Fibroblast of the aortic adventitia (primary cell): ENCODE results near the gene LIMK1. TPM values are rescaled to one million over a fixed set of nuclear protein-coding genes. Genes with fewer than 3 reads are reported as not detected.

ENCODE experiments used
- DNase-seq: peaks from one replicate; pipeline ENCODE4 v3.0.0-alpha.2; 2010; ENCODE audit warnings: low read depth
- H3K4me3 ChIP-seq: 2 replicates; pipeline ENCODE4 v1.5.1; 2011; ENCODE audit warnings: low read depth, mild to moderate bottlenecking, control low read depth, low read length, moderate library complexity
- total RNA-seq: library from RNA; depleted of rRNA; stranded (reverse); fragments of >200 nt; gene quantifications from 2 replicates; pipeline ENCODE4 v1.2.3, GENCODE V29; 2012; ENCODE audit warnings: low replicate concordance
- TF ChIP-seq, protein P1 (sequence below): IDR thresholded peaks from 2 replicates; pipeline ENCODE4 v1.5.1; 2011; ENCODE audit warnings: mild to moderate bottlenecking, low read length, control low read depth, inconsistent platforms; ENCODE audit not compliant: insufficient read depth

The LIMK1 gene
- total RNA-seq, 1 donor = 48.3 TPM

- DNase-seq = peak; percentile 85
- TF ChIP-seq, protein P1, sequence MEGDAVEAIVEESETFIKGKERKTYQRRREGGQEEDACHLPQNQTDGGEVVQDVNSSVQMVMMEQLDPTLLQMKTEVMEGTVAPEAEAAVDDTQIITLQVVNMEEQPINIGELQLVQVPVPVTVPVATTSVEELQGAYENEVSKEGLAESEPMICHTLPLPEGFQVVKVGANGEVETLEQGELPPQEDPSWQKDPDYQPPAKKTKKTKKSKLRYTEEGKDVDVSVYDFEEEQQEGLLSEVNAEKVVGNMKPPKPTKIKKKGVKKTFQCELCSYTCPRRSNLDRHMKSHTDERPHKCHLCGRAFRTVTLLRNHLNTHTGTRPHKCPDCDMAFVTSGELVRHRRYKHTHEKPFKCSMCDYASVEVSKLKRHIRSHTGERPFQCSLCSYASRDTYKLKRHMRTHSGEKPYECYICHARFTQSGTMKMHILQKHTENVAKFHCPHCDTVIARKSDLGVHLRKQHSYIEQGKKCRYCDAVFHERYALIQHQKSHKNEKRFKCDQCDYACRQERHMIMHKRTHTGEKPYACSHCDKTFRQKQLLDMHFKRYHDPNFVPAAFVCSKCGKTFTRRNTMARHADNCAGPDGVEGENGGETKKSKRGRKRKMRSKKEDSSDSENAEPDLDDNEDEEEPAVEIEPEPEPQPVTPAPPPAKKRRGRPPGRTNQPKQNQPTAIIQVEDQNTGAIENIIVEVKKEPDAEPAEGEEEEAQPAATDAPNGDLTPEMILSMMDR = no peak
- peak overlapping the region; percentile 58 for H3K4me3 ChIP-seq
Measured at GRCh38 chr7:74094224-74095101, 10.9 kb downstream of the LIMK1 start.

DNA sequence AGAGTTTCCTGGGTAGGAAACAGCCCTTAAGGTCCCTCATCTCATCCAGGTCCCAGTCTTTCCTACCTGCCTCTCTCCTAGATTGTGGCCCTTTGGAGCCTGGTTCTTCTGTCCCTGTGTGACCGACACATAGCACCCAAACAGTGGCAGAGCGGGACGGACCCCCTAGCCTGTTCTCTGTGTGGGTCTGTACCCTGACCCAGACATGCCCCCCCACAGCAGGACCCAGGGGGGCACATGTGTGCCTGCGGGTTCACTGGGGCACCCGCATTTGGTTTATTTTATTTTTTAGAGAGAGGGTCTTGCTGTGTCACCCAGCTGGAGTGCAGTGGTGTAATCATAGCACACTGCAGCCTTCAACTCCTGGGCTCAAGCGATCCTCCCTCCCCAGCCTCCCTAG is 11.5 kb downstream of the LIMK1 start:
- TF ChIP-seq, protein P1 = no peak
- H3K4me3 ChIP-seq = no peak overlapping the region
- DNase-seq = no peak

- no peak overlapping the region for H3K4me3 ChIP-seq
- peak; percentile 87 for DNase-seq
- TF ChIP-seq, protein P1 = no peak
Measured at GRCh38 chr7:74097937-74098614, 14.5 kb downstream of the LIMK1 start.

DNA sequence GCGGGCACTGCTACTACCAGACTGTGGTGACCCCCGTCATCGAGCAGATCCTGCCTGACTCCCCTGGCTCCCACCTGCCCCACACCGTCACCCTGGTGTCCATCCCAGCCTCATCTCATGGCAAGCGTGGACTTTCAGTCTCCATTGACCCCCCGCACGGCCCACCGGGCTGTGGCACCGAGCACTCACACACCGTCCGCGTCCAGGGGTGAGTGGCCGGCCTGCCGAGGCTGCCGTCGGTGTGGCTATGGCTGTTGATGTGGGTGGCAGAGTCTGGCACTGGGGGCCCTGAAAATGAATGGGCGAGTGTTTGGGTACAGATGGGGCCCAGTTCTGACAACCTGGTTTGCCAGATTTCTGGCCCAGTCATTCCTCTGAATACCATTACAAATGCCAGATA is 15.4 kb downstream of the LIMK1 start:
- TF ChIP-seq, protein P1 = no peak
- no peak overlapping the region for H3K4me3 ChIP-seq
- no peak for DNase-seq

DNA sequence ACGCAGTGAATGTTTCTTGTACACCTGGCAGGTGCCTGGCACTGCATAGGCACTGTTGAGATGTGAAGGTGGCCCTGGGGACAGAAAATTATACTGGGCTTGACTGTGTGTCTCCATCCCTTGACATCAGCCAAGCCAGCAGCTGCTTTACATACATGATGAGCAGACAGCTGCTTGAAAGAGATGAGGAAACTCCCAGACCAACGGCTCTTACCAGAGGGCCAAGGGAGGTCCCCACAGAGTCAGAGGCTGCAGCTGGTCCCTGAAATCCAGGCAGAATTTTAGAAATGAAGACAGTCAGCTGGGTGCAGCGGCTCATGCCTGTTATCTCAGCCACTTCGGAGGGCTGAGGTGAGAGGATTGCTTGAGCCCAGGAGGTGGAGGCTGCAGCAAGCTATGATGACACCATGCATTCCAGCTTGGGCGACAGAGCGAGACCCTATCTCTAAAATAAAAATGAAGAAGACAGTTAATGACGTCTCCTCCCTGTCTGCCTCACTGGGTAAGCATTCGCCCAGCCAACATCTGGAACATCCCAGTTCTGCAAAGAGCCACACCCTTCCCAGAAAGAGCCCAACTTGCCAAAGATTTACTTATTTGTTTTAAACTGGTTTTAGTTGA is 17.6 kb downstream of the LIMK1 start:
- TF ChIP-seq, protein P1 = no peak
- peak; percentile 57 for DNase-seq
- H3K4me3 ChIP-seq = no peak overlapping the region

DNA sequence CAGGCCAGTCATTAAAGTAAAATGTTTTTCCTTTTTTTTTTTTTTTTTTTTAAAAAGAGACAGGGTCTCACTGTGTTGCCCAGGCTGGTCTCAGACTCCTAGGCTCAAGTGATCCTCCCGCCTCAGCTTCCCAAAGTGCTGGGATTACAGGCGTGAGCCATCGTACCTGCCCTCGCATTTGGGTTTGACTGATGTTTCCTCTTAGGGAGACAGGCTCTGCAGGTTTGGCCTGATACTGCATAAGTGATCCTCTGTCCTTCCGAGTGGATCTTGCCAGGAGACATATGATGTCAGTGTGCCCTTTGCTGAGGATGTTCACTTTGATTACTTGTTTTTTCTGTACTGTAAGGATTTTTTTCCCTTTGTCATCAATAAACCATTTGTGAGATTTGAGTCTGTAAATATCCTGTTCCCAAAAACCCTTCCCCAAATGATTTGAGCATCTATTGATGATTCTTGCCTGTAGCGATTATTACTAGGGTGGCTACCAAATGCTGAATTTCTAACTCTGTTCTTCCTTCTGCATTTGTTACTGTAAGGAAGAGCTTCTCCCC is 19.7 kb downstream of the LIMK1 start:
- no peak for DNase-seq
- TF ChIP-seq, protein P1 = no peak
- no peak overlapping the region for H3K4me3 ChIP-seq
